T-helper 9 cell (primary cell): Measurements from ENCODE around the gene CRB3.
A peak's percentile ranks its signal among the peaks of the same experiment; 100 is the strongest.
"Not testable (repeated sequence)": the region's sequence is repeated elsewhere in the genome, so short reads cannot be mapped to it uniquely, and the experiment has no call there.

ENCODE experiments used
- DNase-seq: peaks from one replicate; pipeline ENCODE4 v3.0.0-alpha.2; 2020
- total RNA-seq, 2 donors: gene quantifications; one replicate each; lab custom pipeline; 2026; lab: John Stamatoyannopoulos, UW

The CRB3 gene, protein sequence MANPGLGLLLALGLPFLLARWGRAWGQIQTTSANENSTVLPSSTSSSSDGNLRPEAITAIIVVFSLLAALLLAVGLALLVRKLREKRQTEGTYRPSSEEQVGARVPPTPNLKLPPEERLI
- 1.8 to 2.7 reads per million in 2 donors for total RNA-seq

DNA sequence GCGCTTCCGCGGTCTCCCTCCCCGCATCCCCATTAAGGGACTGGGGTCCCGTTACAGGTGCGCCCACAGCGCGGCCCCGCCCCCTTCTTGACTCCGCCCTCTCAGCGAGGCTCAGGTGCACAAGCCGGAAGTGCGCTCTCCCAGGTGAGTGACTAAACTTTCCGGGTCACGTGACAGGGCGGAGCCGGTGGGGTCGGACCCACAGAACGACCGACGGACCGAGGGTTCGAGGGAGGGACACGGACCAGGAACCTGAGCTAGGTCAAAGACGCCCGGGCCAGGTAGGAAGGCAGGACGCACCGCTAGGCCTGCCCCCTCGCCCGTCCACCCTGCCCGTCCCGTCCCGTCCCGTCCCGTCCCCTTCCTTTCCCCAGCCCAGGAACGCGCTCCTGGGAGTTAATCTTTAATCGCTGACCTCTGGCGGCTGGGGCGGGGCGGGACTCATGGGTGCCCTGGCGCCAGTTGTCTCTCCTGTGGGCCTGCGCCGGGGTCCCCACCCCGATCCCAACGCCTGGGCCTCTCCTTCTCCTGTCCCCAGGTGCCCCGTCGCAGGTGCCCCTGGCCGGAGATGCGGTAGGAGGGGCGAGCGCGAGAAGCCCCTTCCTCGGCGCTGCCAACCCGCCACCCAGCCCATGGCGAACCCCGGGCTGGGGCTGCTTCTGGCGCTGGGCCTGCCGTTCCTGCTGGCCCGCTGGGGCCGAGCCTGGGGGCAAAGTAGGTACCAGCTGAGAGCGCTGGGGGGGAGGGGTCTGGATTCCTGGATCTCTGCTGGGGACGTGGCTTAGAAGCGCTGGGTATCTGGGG is at the start of gene CRB3:
CRB3 (plus strand) TSS at position 202 of the 804 bp plus-strand sequence; CDS start at position 633, 431 bp downstream.
- peak; percentile 32 for DNase-seq

DNA sequence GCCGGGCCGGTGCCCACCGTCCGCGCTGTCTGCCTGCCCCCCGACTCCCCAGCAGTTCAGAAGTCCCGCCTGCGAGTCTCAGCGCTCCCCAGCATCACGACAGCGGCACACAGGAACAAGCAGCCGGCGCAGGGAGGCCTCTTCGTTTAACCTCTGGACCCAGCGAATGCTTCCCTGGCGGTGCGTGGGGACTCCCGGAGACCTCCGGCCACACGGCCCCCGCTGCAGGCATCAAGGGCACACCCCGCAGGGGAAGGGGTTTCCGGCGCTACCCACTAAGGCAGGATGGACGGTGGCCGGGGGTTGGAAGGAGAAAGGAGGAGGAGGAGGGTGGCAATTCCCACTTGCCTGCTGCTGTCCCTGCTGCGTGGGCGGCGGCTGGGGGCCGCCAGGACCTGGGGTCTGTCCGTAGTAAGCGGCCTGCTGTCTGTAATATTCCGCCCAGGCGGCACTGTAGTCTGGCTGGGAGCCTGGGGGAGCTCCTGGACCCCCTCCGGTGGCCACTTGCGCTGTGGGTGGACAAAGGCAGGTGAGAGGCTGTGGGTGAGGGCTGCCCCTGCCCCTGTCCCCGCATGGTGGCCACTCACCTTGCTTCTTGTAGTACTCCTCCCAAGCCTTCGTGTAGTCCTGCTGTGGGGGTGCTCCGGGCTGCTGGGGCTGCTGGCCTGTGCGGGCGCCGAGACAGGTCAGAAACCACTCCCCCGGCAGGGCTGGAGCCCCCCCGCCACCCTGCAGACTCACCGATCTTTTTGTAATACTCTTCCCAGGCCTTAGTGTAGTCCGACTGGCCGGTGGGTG is 49.1 kb upstream of the CRB3 start:
- DNase-seq, result no peak

DNA sequence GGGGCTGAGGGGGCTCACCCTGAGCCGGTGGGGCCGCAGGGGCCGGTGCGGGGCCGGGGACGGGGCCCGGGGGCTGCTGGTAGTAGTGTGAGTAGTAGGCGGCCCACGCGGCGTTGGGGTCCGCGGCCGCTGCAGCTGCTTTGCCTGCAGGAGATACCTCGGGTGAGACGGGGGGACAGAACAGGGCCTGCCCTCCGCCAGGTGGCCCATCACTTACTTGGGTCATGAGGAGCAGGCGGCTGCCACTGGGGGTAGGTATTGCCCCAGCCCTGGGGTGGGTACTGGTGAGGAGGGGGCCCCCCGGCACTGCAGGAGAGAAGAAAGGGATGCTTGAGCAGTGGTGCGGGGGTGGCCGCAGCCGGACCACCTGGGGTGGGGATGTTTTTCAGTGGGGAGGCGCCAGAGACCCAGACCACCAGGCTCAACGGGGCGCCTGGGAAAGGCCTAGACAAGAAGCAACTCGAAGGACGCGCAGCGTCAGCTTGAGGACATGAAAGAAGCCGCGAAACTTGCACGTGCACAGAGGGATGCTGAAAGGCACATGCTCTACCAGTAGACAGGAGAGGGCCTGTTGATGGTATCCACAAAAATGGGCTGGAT is 48.4 kb upstream of the CRB3 start:
- DNase-seq, result no peak

DNA sequence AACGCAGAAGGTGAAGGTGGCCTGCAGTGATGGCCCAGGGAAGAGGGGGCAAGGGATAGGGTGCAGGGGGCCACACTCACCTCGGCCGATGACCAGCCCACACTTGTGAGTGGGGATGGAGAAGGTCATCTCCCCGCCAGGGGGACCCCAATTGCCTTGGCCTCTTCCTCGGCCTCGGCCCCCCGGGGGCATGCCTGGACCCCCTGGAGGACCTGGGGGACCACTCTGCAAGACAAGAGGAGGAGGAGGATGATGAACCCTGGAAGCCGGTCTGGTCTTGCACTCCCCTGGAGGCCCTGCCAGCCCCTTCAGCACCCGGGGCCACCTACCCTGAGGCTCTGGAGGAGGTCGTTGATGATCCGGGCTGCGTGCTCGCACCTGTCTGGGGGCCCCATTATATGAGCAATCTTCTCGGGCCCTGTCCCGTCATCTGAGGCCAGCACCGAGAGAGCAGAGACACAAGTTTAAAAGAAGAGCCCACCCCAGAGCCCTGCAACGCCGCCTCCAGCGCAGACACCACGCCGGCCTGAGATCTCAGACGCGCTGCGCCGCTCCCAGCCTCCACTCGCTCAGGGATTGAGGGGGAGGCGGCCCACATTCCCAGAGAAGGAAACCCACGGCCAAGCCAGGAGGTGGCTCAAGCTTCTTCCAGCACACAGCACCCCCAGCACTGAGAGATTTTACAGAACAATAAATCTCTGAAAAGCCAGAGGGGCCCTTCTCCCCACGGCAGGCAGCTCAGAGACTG is 47.2 kb upstream of the CRB3 start:
- DNase-seq, result no peak

DNA sequence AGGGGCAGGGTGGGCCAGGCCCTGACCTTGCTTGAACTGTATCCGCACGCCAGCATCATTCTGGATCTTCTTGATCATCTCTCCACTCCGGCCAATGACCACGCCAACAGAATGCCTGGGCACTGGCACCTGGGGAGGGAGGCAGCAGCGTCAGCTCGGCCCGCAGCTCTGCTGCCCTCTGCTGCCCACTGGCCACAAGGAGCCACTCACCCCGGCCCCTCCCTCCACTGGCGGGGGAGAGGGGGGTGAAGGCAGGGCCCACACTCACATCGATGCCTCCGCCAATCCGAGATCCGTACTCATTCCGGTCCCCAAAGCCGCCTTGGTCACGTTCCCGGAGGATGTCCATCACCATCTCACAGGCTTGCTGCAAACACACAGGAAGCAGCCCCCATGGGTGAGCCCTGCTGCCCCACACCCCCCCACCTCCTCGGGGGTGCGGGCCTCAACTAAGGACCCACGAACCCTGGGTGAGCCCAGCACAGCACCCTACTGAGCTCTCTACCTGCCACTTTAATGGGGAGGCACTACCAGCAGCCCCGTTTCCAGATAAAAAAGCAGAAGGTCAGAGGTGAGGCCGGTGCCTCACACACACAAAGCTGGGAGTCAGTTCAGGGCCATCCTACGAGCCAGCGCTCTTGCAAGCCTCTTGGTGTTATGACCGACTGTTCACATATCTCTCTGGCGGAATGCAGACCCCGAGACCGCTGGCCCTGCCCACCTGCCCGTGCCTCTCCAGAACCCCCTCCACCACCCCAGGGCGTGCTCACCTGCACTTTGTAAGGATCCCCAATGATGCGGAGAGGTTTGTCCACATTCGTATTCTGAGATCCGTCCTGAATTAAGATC is 46.1 kb upstream of the CRB3 start:
- DNase-seq, result no peak

DNA sequence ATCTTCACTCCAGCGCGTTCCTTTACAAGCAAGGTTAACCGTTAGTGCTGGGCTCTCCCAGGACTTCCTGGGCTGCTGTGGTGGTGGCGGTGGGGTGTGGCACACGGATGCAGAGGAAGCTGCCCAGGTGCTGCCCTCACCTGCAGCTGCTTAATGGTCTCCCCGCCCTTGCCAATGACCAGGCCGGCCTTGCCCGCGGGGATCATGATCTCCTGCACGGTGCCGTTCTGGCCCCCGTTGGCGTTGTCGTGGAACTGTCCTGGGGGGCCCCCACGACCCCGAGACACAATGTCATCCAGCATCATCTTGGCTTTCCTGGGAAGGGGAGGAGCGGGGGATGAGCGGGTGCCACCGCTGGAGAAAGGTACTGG is 45.5 kb upstream of the CRB3 start:
- DNase-seq, result no peak

DNA sequence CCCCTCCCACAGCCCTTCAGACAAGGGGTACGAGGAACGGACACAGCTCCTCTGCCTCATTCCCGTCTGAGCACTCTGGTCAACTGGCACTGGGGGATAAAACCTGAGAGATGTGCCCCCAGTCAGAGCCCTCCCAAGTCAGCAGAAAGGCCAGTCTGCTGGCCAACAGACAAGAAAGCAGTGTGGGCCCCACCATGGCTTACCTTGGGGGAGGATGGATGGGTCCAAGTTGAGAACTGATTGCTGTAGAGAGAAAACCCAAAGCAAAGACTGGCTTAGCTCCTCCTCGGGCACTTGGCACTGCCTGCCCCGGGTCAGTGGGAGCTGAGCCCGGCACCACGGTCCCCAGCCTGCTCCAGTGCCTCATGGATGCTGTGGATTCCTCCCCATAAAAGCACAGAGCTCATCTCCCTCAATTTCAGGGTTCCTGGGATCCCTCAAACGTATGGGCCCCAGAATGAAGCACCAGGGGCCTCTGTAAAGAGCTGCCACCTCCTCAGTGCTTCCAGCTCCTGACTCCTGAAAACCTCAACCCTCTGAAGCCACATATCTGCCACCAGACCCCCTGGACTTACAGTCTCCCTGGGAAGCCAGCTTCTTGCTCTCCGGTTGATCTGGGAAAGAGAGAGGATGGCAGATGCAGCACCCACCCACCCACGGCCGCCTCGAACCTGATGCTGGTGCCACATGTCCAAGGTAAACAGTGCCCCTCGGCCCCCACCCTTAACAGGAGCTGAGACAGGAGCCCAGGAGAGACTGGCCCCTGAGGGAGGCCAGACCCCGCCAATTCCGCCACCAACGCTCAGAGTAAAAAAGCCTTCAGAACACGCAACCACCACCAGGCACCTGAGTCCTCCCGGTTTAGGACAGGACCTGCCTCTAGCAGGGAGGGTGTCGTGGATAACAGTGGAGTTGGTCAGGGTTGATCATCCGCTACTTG is 42.7 kb upstream of the CRB3 start:
- DNase-seq, result no peak

DNA sequence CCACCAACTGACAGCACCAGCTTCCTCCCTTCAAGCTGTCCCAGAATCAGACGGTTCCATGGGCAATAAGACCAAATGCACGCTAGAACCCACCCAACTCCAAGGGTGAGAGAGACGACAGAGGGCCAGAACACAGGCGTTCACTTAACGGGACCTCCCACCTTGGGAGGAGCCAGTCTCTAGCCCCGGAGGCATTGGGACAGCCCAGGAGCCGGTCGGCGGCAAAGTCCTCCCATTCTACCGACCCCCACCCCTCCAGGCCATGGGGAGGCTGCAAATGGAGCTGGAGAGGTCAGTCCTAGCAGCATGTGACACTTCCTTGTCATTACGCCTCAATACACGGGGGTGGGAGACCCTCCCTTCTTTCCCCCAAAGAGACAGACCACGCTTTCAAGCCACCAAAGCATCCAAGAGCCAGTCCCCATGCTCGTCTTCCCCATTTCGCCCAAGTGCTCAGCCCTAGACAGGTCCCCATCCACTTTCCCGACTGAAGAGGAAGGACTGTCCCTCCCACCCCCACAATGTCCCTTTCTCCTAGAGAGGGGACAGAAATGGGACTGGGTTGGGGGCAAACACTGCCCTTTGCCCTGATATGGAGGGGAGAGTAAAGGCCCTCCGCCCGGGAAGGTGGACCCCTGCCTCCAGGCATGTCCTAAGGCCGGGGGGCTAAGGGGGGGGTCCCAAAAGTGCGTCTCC is 40.4 kb upstream of the CRB3 start:
- DNase-seq, result no peak

DNA sequence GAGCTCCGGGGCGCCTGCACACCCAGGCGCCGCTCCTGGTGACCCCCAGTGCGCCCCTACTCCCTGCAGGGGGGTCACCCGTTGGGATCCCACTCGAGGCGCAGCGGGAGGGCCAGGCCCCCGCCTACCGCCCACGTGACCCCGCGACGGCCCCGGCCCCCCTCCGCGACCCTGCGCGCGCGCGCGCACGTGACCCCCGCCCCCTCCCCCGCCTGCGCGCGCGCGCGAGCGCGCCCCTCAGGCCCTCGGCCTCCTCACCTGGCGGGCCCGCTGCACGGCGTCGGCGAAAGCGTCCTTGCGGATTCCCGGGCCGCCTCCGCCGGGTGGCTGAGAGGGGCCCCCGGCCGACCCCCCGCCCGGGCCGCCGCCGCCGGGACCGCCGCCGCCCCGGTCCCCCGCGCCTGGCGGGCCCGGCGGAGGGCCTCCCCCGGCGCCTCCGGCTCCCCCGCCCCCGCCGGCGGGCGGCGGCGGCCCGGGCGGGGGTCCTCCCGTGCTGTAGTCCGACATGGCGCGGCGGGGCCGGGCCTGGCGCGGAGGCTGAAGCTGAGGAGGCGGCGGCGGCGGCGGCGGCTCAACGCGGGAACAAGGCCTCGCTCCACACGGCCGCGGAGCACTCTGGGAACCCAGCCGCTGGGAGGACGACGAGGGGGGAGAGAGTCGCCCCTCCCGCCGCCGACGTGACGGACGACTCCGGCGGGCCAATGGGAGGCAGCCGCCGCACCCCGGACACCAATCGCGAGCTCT is 39.7 kb upstream of the CRB3 start, which contains the start of gene KHSRP:
KHSRP (minus strand) TSS at position 617 of the 744 bp plus-strand sequence; CDS start at position 507, 110 bp downstream.
- DNase-seq, result peak; percentile 18

DNA sequence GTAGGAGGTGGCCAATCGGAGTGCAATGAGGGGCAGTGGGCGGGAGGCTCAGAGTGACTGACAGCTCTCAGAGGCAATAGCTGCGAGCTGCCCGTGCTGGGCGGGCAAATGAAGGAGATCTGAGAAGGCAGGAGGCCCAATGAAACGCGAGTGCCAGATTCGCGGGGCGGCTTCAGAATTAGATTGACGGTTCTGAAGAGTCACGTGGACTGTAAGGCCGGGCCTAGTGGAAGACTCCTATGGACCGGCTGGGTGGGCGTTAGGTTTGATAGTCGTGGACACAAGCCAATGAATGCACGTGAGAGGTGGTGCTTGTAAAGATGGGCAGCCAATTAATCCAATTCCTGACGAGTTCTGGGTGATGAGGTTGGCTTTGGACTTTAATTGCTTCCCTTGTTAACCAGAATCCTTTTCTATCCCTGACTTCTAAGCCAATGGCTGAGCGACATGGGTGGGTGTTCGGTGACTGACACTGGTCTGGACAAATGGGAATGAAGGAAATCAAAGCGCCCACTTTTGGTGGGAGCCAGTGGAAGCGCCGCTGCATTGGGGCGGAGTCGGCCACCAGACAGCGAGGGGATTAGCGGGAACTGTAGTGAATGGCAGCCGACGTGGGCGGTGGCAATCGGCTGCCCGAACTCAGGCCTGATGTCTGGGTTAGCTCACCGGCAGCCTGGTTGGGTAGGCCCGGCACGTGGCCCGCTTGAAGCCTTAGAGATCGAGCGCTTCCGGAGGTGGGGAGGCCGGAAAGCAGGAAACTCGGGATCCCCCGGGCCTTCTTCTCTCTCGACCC is 38.9 kb upstream of the CRB3 start:
- peak; percentile 96 for DNase-seq

DNA sequence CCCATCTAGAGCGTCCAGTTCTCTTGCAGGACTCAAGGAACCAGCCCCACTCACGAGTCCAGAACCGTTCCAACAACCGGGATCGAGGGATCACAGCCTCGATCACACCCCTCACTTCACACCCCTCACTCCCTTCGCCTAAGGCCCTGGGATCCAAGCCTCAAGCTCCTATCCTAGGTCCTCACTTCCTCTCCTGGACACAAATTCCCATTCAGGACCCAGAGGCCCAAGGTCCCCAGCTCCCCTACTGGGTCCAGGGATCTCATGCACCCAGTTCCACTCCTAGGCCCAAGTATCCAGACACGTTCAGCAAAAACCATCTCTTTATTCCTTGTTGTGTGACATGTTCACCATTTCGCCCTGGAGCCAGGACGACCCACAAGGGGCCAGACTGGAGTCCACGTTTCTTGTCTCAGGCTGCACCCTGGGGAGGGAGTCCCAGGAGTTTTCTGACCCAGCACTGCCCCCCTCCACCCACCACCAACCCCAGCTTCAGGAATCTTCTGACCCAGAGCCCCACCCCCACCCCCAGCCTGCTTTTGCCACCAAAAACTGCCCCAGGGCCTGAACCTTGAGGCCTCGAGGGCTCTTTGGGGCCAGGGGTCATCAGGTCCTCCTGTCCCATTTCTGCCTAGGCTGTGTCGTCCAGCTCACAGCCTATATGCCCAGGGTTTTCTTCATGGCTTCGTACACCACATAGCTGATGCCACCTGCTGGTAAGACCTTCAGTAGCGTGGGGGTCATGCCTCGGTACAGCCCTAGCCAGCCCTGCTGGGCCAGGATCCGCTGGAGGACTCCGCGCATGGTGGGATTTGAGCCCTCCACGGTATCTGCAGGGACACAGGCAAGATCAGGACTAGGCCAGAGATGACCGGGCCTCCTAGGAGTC is 38.1 kb upstream of the CRB3 start:
- DNase-seq, result no peak

DNA sequence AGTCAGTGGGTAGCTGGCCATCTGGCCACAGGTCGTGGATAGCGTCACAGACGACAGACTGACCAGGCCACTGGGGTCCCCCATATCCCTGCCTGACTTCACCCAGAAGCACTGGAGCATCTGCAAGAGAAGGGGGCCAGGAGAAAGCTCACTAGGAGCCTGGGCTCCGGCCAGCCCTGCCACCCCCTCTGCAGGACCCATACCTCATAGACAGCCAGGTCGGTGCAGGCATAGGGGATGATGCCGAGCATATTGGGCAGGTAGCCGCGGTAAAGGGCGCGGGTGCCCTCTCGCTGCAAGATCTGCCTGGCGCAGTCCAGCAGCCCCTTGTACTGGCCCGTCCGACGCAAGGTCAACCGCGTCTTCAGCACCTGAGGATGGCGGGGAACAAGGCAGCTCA is 36.9 kb upstream of the CRB3 start:
- no peak for DNase-seq

DNA sequence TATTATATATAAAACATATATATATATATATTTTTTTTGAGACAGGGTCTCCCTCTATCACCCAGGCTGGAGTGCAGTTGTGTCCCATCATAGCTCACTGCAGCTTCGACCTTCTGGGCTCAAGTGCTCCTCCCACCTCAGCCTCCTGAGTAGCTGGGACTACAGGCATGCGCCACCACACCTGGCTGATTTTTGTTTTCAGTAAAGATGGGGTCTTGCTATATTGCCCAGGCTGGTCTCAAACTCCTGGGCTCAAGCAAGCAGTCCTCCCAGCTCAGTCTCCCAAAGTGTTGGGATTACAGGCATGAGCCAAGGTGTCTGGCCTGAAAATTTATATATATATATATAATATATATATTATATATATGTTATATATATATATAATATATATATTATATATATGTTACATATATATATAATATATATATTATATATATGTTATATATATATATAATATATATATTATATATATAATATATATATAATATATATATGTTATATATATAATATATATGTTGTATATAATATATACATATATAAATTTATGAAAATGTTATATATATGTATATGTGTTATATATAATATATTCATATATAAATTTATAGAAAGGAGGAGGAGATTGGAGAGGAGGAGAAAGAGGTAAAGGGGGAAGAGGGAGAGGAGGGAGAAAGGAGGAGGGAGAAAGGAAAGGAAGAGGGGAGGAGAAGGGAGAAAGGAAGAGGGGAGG is 35.2 kb upstream of the CRB3 start:
- DNase-seq, result not testable (repeated sequence)

DNA sequence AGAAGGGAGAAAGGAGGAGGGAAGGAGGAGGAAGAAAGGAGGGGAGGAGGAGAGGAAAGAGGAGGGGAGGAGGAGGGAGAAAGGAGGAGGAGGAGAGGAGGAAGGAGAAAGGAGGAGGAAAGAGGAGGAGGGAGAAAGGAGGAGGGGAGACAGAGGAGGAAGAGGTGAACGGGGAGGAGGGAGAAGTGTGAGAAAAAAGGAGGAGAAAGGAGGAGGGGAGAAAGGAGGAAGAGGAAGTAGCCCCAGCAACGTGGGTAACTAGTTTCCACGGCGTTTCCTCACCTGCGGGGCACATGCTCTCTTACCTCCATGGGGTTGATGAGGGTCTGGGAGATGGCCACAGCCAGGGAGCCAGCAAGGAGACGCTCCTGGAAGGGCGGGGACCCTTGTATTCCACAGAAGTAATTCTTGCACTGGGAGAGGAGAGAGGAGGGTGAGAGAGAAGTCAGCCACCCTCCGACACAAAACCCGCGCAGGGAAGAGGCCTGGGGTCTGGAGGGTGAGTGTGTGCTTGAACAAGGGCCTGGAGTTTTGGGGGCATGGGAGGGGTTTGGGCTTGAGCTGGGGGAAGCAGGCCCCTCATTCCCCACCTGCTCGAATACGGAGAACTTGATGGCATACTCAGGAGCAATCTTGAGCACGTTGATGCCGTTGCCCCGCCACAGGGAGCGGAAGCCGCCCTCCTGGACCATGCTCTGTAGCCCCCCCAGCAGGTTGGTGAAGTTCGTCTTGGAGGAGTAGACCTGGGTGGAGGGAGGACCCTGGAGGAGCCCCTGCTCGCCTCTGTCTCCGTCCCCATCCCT is 34.5 kb upstream of the CRB3 start:
- DNase-seq, result no peak

DNA sequence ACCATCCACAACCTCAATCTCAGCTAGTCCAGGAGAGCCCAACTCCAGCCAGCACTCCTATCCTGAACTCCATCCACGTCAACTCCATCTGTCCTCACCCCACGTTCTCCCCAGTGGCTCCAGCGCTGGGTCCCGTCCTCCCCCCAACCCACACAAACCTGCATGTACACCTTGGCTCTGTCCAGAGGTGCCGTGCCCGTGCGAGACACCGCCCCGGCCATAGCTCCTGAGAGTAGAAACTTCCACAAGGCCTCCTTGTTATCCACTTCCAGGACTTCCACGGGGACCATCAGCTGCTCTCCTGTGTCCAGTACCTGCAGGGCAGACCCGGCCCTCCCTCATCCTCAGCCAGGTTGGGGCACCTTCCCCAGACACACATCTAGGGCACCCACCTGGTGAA is 32.2 kb upstream of the CRB3 start:
- no peak for DNase-seq
